ENCODE results near the gene LIMS1.

- TF ChIP-seq CTCF (optimal IDR thresholded peaks at IDR 0.05 in 1 of 3, IDR thresholded peaks at IDR 0.05 in 1 of 3, conservative IDR thresholded peaks at IDR 0.05 in 1 of 3; ENCODE audit: extremely low read depth in 1 of 3, insufficient read depth in 2 of 3, low read length in 3 of 3) (no peak), EZH2 (IDR thresholded peaks at IDR 0.05; ENCODE audit: low read length) (no peak)
Measured at GRCh38 chr2:108623616-108624015, 89.3 kb downstream of the LIMS1 start.
